ENCODE data around the gene ARHGEF1. TPM values are rescaled to one million over a fixed set of nuclear protein-coding genes. Genes with fewer than 3 reads are reported as not detected.

Gene ARHGEF1, protein sequence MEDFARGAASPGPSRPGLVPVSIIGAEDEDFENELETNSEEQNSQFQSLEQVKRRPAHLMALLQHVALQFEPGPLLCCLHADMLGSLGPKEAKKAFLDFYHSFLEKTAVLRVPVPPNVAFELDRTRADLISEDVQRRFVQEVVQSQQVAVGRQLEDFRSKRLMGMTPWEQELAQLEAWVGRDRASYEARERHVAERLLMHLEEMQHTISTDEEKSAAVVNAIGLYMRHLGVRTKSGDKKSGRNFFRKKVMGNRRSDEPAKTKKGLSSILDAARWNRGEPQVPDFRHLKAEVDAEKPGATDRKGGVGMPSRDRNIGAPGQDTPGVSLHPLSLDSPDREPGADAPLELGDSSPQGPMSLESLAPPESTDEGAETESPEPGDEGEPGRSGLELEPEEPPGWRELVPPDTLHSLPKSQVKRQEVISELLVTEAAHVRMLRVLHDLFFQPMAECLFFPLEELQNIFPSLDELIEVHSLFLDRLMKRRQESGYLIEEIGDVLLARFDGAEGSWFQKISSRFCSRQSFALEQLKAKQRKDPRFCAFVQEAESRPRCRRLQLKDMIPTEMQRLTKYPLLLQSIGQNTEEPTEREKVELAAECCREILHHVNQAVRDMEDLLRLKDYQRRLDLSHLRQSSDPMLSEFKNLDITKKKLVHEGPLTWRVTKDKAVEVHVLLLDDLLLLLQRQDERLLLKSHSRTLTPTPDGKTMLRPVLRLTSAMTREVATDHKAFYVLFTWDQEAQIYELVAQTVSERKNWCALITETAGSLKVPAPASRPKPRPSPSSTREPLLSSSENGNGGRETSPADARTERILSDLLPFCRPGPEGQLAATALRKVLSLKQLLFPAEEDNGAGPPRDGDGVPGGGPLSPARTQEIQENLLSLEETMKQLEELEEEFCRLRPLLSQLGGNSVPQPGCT
- total RNA-seq, result 100 to 1,000 TPM; 295 to 312 TPM
- 350 TPM for polyA plus RNA-seq

DNA sequence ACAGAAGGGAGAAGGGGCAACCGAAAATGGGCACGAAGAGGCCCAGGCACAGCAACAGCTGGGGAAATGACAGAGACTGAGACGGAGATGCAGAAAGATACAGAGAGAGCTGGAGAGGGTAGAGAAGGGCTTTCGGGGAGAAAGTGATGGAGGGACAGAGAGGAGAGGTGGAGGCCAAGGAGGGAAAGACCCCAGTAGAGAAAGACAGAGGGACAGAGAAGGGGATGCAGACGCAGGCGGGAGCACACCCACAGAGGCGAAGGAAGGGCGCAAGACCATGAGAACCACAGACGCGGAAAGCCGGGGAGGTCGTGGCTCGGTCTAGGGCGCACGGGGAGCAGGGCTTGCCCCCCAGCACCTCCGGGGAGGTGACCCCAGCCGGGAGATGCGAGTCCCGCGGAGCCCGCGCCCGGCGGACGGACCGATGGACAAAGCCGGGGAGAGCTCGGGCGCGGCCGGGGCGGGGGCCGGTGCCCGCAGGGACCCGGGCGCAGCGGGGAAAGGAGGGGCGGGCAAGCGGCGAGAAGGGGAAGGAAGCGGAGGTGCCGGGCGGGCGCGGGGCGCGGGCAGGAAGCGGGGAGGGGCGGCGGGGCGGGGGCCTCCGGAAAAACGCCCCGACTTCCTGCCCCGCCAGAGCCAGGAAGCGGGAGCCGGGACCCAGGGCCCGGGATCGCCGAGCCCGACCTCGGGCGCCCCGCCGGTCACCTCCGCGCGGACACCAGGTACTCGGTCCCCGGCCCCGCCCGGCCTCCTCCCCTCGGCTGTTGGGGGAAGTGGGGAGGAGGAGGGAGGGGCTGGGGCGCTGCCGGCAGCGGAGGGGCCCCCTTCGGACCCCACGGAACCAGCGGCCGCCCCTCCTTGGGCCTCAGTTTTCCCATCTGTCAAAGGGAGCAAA is at the start of gene ARHGEF1:
TSS of gene ARHGEF1 (plus strand) at position 617 of the 895 bp plus-strand sequence. CDS start 4,899 bp downstream, outside the sequence.
- peaks cover 0 to 2% of the 10 kb centered on the region in 2 donors for H3K27me3 Mint-ChIP-seq
- peaks cover 4% of the 10 kb centered on the region for H3K36me3 ChIP-seq (ENCODE audit: insufficient read depth, low read length)
- POLR2A ChIA-PET, result interaction anchor here (0.9 to 10.3 kb wide), 7 partner anchors 9 to 63 kb away, joined by 3 to 190 read pairs (median 6); partner anchors contain the start of genes CD79A and RPS19
- CTCF ChIA-PET, result interaction anchor here (8.9 to 13.0 kb wide), 2 partner anchors 13 to 23 kb away, joined by 85 to 227 read pairs; partner anchors contain the start of genes CD79A and RPS19
- peak; percentile 52 to 74 (median 56) for DNase-seq
- H3K27ac ChIP-seq (ENCODE audit: low read depth, low read length), result peak within 1 kb of the TSS; percentile 90
- peaks cover 43 to 65% (median 55%) of the 10 kb centered on the region in 3 donors for H3K4me1 Mint-ChIP-seq
- no peaks in the 10 kb centered on the region for H3K9me3 ChIP-seq (ENCODE audit: low read length)
- peaks cover 62% of the 10 kb centered on the region for H3K4me1 ChIP-seq (ENCODE audit: insufficient read depth, low read length)
- H3K27me3 ChIP-seq (ENCODE audit: insufficient read depth, low read length, poor library complexity, severe bottlenecking), result no peaks in the 10 kb centered on the region
- H3K36me3 Mint-ChIP-seq, result peaks cover 4 to 43% (median 4%) of the 10 kb centered on the region in 3 donors
- H3K9me3 Mint-ChIP-seq, result no peaks in the 10 kb centered on the region
- peak within 1 kb of the TSS; percentile 100 for H3K4me3 ChIP-seq (ENCODE audit: low read length)
- H3K4me3 Mint-ChIP-seq, result peak within 1 kb of the TSS; percentile 92 to 99 (median 97)
- peak within 1 kb of the TSS; percentile 92 to 99 (median 98) for H3K27ac Mint-ChIP-seq

DNA sequence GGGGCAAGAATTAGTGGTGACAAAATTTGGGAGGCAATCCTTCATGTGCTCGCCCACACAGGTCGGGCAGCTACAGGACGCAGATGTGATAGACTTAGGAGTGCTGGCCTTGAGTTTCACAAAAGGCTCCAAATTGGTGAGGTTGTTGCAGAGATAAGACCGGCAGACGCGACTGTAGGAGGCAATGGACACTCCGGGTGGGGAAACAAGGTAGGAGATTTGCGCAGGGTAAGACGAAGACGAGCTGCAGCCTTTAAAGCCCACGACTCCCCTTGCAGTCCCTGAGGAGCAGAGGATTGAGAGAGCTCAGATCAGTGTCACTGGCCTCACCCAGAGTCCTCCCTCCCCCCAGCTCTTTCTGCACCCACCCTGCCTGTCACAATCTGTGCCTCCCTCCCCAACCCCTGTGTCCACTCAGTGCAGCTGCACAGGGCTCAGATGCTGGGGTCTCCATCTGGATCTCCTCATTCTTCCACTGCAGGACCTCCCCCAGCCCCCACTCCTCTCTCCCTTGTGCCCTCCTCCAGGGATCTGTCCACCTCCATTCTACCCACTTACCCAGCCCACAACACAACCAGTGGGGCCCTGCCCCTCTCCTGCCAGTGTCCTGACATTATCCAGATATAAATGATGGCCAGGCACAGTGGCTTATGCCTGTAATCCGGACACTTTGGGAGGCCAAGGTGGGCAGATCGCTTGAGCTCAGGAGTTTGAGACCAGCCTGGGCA is 44.8 kb upstream of the ARHGEF1 start:
- Mint-ChIP-seq H3K36me3 (no peaks in the 10 kb centered on the region), H3K4me1 (no peaks in the 10 kb centered on the region), H3K4me3 (no peak overlapping the region), H3K9me3 (no peaks in the 10 kb centered on the region), H3K27me3 (peaks cover 13 to 45% of the 10 kb centered on the region in 2 donors), H3K27ac (no peak overlapping the region)
- Histone ChIP-seq H3K4me3 (ENCODE audit: low read length) (no peak overlapping the region), H3K4me1 (ENCODE audit: insufficient read depth, low read length) (no peaks in the 10 kb centered on the region), H3K27me3 (ENCODE audit: insufficient read depth, low read length, poor library complexity, severe bottlenecking) (peaks cover 14% of the 10 kb centered on the region), H3K36me3 (ENCODE audit: insufficient read depth, low read length) (no peaks in the 10 kb centered on the region), H3K9me3 (ENCODE audit: low read length) (no peaks in the 10 kb centered on the region), H3K27ac (ENCODE audit: low read depth, low read length) (no peak overlapping the region)
- CTCF ChIA-PET, result interaction anchor here (1.0 to 1.9 kb wide), 2 partner anchors 17 to 121 kb away, joined by 3 to 5 read pairs; no protein-coding TSS in a partner anchor
- DNase-seq, result no peak
- POLR2A ChIA-PET, result no interaction called here

DNA sequence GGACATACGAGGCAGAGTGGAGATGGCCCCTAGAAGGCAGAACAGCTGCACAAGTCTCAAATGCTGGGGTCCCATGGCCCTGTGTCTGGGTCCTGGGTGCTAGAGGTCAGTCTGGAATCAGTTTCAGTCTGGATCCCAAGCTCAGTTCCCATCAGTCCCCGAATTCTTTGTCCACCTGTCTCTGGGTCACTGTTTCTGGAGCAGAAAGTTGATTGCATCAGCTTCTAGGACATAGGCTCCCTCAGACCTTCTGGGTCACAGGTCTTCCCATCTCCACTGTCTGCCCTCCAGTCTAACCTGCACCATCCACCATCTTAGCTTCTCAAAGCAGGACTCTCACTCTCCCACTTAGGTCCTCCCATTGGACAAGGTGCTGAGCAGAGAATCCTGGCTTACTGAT is 43.8 kb upstream of the ARHGEF1 start:
- H3K4me1 Mint-ChIP-seq, result no peaks in the 10 kb centered on the region
- no peaks in the 10 kb centered on the region for H3K36me3 Mint-ChIP-seq
- H3K27ac Mint-ChIP-seq, result no peak overlapping the region
- no peaks in the 10 kb centered on the region for H3K9me3 Mint-ChIP-seq
- CTCF ChIA-PET, result interaction anchor here (1.9 kb wide), 1 partner anchor 18 kb away, joined by 5 read pairs; no protein-coding TSS in a partner anchor
- POLR2A ChIA-PET, result no interaction called here
- Histone ChIP-seq H3K9me3 (ENCODE audit: low read length) (no peaks in the 10 kb centered on the region), H3K36me3 (ENCODE audit: insufficient read depth, low read length) (no peaks in the 10 kb centered on the region), H3K27me3 (ENCODE audit: insufficient read depth, low read length, poor library complexity, severe bottlenecking) (peaks cover 14% of the 10 kb centered on the region), H3K4me1 (ENCODE audit: insufficient read depth, low read length) (no peaks in the 10 kb centered on the region), H3K4me3 (ENCODE audit: low read length) (no peak overlapping the region), H3K27ac (ENCODE audit: low read depth, low read length) (no peak overlapping the region)
- H3K4me3 Mint-ChIP-seq, result no peak overlapping the region
- no peak for DNase-seq
- peaks cover 14 to 43% of the 10 kb centered on the region in 2 donors for H3K27me3 Mint-ChIP-seq

DNA sequence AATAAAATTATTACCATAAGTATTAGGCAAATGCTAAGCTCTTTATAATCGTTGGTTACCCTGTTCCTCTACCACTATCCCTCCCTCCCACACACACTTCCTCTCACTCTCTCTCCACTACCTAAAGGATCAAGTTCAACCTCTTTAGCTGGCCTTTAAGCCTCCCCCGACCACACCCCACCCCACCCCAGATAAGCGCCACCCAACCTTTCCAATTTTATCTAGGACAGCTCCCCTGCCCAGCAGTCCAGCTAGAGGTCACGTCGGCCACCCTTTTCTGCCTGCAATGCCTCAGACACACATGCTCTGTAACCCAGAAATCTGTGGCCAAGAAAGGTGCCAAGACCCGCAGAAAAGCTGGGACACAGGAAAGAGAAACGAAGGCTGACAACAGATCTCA is 39.6 kb upstream of the ARHGEF1 start:
- Histone ChIP-seq H3K4me3 (ENCODE audit: low read length) (no peak overlapping the region), H3K27me3 (ENCODE audit: insufficient read depth, low read length, poor library complexity, severe bottlenecking) (peaks cover 8% of the 10 kb centered on the region), H3K9me3 (ENCODE audit: low read length) (no peaks in the 10 kb centered on the region), H3K36me3 (ENCODE audit: insufficient read depth, low read length) (no peaks in the 10 kb centered on the region), H3K27ac (ENCODE audit: low read depth, low read length) (no peak overlapping the region), H3K4me1 (ENCODE audit: insufficient read depth, low read length) (no peaks in the 10 kb centered on the region)
- no peak overlapping the region for H3K27ac Mint-ChIP-seq
- ChIA-PET POLR2A (no interaction called here), CTCF (interaction anchor here (0.8 kb wide), 1 partner anchor 266 kb away, joined by 3 read pairs; no protein-coding TSS in a partner anchor)
- no peaks in the 10 kb centered on the region for H3K36me3 Mint-ChIP-seq
- no peak for DNase-seq
- no peak overlapping the region for H3K4me3 Mint-ChIP-seq
- H3K9me3 Mint-ChIP-seq, result no peaks in the 10 kb centered on the region
- no peaks in the 10 kb centered on the region for H3K4me1 Mint-ChIP-seq
- H3K27me3 Mint-ChIP-seq, result peaks cover 8 to 17% of the 10 kb centered on the region in 2 donors

DNA sequence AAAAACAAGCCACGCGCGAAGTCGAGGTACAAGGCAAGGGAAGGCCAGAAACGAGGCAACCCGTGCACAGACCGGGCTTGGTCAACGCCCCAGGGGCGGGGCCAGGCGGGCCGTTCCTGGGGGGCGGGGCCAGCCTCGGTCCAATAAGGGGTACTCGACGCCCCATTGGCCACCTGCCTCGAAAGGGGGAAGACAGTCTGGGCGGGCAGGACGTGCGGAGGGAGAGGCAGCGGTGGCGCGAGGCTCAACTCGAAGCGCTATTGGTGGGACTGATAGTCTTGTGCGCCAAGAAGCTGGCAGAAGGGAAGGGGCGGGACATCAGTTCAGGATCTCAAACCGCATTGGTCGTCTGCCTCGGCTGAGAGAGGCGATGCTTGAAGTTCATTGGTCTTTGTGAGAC is 38.4 kb upstream of the ARHGEF1 start, which contains the start of gene LYPD4:
TSS of gene LYPD4 (minus strand) at position 83 of the 400 bp plus-strand sequence. CDS start 5,398 bp downstream, outside the sequence.
- ChIA-PET CTCF (no interaction called here), POLR2A (no interaction called here)
- peak within 1 kb of the TSS in 1 of 7 donors; percentile 44 for H3K4me3 Mint-ChIP-seq
- no peaks in the 10 kb centered on the region for H3K9me3 ChIP-seq (ENCODE audit: low read length)
- peak within 1 kb of the TSS in 1 of 8 donors; percentile 63 for H3K27ac Mint-ChIP-seq
- no peak within 1 kb of the TSS for H3K27ac ChIP-seq (ENCODE audit: low read depth, low read length)
- no peaks in the 10 kb centered on the region for H3K4me1 ChIP-seq (ENCODE audit: insufficient read depth, low read length)
- H3K36me3 Mint-ChIP-seq, result no peaks in the 10 kb centered on the region
- H3K27me3 ChIP-seq (ENCODE audit: insufficient read depth, low read length, poor library complexity, severe bottlenecking), result no peaks in the 10 kb centered on the region
- H3K4me3 ChIP-seq (ENCODE audit: low read length), result no peak within 1 kb of the TSS
- peaks cover 4 to 7% of the 10 kb centered on the region in 2 donors for H3K27me3 Mint-ChIP-seq
- H3K9me3 Mint-ChIP-seq, result no peaks in the 10 kb centered on the region
- DNase-seq, result no peak
- H3K36me3 ChIP-seq (ENCODE audit: insufficient read depth, low read length), result no peaks in the 10 kb centered on the region
- no peaks in the 10 kb centered on the region for H3K4me1 Mint-ChIP-seq

DNA sequence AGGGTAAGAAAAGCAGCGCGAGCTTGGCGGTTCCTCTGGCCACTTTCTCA is 38.2 kb upstream of the ARHGEF1 start, which contains the start of gene DMRTC2:
TSS of gene DMRTC2 (plus strand) at position 42 of the 50 bp plus-strand sequence. CDS start 2,387 bp downstream, outside the sequence.
- no peaks in the 10 kb centered on the region for H3K36me3 ChIP-seq (ENCODE audit: insufficient read depth, low read length)
- H3K4me1 ChIP-seq (ENCODE audit: insufficient read depth, low read length), result no peaks in the 10 kb centered on the region
- no peaks in the 10 kb centered on the region for H3K9me3 ChIP-seq (ENCODE audit: low read length)
- DNase-seq, result no peak
- CTCF ChIA-PET, result no interaction called here
- Mint-ChIP-seq H3K4me3 (no peak within 1 kb of the TSS), H3K27me3 (peaks cover 4 to 7% of the 10 kb centered on the region in 2 donors), H3K27ac (peak within 1 kb of the TSS in 1 of 8 donors; percentile 63), H3K4me1 (no peaks in the 10 kb centered on the region), H3K36me3 (no peaks in the 10 kb centered on the region), H3K9me3 (no peaks in the 10 kb centered on the region)
- H3K27ac ChIP-seq (ENCODE audit: low read depth, low read length), result no peak within 1 kb of the TSS
- POLR2A ChIA-PET, result no interaction called here
- H3K27me3 ChIP-seq (ENCODE audit: insufficient read depth, low read length, poor library complexity, severe bottlenecking), result no peaks in the 10 kb centered on the region
- H3K4me3 ChIP-seq (ENCODE audit: low read length), result no peak within 1 kb of the TSS

DNA sequence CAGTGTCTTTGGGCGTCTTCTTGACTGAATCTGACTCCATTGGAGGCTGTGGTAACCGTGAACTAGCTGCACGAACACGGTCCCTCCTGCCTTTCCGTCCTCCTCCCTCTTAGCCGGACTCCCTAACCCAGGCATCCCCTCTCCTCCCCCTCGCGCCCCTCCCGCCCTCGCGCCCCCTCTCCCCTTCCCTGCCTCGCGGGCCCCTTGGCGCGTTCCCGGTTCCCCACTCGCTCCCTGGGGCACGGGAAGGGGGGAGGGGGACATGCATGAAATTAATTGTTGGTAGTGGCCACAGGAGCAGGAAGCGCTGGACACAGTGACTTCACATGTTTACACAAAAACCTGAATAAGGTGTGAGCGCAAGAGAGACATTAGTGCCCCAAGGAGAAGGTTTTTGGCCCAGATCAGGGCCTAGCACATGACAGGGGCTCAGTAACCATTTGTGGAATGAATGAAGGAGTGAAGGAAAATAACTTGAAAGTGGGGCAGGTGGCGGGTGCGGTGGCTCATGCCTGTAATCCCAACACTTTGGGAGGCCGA is 37.9 kb upstream of the ARHGEF1 start:
- Mint-ChIP-seq H3K36me3 (no peaks in the 10 kb centered on the region), H3K4me1 (no peaks in the 10 kb centered on the region), H3K27me3 (peaks cover 4 to 5% of the 10 kb centered on the region in 2 donors), H3K9me3 (no peaks in the 10 kb centered on the region), H3K27ac (peak overlapping the region in 1 of 8 donors; percentile 63), H3K4me3 (no peak overlapping the region)
- H3K4me1 ChIP-seq (ENCODE audit: insufficient read depth, low read length), result no peaks in the 10 kb centered on the region
- CTCF ChIA-PET, result no interaction called here
- no peak for DNase-seq
- H3K27ac ChIP-seq (ENCODE audit: low read depth, low read length), result no peak overlapping the region
- POLR2A ChIA-PET, result no interaction called here
- H3K36me3 ChIP-seq (ENCODE audit: insufficient read depth, low read length), result no peaks in the 10 kb centered on the region
- H3K9me3 ChIP-seq (ENCODE audit: low read length), result no peaks in the 10 kb centered on the region
- no peaks in the 10 kb centered on the region for H3K27me3 ChIP-seq (ENCODE audit: insufficient read depth, low read length, poor library complexity, severe bottlenecking)
- H3K4me3 ChIP-seq (ENCODE audit: low read length), result no peak overlapping the region

Data from CD8-positive, alpha-beta memory T cell (primary cell).